Activated CD8-positive, alpha-beta memory T cell treated with anti-CD3 and anti-CD28 coated beads for 24 hours (primary cell): Measurements from ENCODE around the gene CHD8.

Experiments used
- DNase-seq: peaks from one replicate; pipeline ENCODE4 v3.0.0-alpha.2; 2020

CHD8 gene

DNA sequence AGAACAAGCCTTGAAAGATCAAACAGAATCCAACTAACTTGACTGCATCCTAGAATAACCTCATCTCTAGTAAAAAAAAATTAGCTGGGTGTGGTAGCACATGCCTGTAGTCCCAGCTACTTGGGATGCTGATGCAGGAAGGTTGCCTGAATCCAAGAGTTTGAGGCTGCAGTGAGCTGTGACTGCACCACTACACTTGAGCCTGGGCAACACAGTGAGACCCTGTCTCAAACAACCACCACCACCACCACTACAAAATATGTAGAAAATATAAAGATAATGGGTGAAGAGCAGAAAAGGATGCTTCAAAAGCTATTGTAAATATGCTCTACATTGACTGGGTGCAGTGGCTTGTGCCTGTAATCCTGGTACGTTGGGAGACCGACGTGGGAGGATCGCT, 99.4 kb downstream of the CHD8 start:
- no peak for DNase-seq

DNA sequence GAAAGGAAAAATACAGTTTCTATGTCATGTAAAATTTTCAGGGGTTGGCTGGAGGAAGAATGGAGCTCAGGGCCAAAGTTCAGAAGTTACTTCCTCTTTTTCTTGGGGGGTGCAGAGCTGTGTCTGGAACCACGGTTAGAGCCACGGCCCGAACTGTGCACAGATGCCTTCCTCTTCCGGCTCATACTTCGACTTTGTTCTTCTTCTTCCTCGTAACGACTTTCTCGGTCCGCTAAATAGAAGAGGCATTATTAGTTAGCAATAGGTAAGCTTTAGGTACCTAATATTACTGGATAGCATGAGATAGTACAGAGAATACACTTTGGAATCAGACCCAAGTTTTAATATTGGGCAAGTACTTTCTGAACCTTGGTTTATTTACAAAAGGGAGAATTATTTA, 103.3 kb downstream of the CHD8 start:
- DNase-seq, result no peak

DNA sequence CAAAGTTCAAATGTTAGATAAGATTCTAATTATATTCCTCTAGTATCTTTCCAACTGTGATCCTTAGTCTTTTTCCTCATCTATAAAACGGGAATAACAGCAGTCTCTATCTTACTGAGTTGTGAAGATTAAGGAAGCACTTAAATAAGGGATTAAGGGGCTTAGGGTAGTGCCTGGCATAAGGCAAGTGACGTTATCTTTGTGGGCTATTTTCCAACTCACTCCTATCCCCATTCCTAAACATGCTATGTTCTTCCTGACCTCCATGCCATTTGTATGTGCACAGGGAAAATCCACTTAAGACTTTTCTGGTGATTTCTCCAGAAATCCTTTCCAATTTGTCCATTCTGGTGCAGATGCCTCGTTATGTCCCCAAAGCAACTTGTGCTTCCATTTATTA, 105.4 kb downstream of the CHD8 start:
- no peak for DNase-seq

DNA sequence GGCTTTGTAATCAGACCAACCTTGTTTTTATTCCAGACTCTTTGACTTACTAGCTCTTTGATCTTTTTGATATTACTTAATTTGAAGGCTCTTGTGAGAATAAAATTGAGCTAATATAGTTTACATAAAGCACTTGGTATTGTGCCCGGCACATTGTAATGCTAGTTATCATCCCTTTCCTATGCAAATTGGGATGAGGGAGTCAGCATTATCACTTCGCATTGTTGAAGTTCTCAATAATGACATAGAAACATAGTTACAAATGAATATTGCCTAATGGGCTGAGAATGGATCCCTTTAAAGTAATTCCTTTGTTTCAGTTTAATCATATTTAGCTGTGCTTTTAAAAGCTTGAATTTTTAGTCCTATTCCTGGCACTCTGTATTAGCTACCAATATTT, 108.7 kb downstream of the CHD8 start:
- DNase-seq, result no peak

DNA sequence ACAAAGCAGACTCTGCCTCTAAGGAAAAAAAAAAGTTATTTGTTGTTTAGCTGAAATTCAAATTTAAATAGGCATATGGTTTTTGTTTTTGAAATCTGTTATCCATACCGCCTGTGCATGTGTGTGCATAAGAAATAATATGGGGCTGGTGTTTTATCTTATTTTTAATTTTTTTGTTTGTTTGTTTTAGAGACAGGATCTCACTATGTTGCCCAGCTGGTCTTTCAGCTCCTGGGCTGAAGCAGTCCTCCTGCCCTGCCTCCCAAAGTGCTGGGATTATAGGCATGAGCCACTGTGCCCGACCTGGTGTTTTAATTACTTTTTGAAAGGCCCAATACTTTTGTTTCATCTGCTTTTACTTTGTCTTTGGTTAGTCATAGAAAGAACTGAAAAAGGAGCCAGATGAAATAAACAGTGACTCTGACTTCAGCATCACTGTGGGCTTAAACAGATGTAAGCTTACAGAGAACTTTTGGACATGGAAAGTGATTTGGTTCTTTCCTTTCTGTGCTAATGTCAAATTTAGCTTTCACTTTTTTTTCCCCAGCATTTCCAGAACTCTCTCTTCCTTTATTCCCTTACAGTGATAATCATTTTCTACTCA, 109.3 kb downstream of the CHD8 start:
- no peak for DNase-seq

DNA sequence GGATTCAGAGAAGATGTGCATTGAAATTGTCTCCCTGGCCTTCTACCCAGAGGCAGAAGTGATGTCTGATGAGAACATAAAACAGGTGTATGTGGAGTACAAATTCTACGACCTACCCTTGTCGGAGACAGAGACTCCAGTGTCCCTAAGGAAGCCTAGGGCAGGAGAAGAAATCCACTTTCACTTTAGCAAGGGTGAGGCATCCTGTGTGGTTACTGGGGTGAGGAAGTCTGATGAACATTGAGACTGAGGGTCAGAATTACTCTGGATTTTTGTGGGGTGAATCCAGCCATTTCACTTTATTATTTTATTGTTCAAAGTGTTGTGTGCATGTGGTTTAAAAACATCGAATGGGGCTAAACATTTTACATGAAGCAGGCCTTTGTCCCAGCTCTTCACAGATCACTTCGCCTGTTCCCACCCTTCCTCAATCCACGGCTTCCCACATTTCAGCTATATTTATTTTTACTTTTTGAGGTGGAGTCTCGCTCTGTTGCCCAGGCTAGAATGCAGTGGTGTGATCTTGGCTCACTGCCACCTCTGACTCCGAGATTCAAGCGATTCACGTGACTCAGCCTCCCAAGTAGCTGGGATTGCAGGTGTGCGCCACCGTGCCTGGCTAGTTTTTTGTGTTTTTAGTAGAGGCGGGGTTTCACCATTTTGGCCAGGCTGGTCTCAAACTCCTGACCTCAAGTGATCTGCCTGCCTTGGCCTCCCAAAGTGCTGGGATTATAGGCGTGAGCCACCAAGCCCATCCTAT, 112.7 kb downstream of the CHD8 start:
- no peak for DNase-seq
